Fibroblast of pulmonary artery (primary cell): ENCODE data around the gene ANK3.
A peak's percentile ranks its signal among the peaks of the same experiment; 100 is the strongest.

Source experiments
- DNase-seq: peaks from one replicate; pipeline ENCODE4 v3.0.0-alpha.2; 2010; ENCODE audit warnings: low read depth
- H3K4me3 ChIP-seq: replicated peaks from 2 replicates; pipeline ENCODE4 v1.5.1; 2011; ENCODE audit warnings: low read depth, mild to moderate bottlenecking, control low read depth, low read length, moderate library complexity
- CTCF ChIP-seq: IDR thresholded peaks from 2 replicates; pipeline ENCODE4 v1.5.1; 2011; ENCODE audit warnings: mild to moderate bottlenecking, control low read depth, low read length, inconsistent platforms; ENCODE audit errors: missing control alignments

The ANK3 gene

GRCh38 chr10:60130130-60130579, 259.5 kb downstream of the ANK3 start:
- TF ChIP-seq CTCF = no peak
- no peak for DNase-seq

GRCh38 chr10:60125895-60126294, 263.8 kb downstream of the ANK3 start:
- no peak for TF ChIP-seq CTCF
- no peak for DNase-seq
- H3K4me3 ChIP-seq = no peak overlapping the region

More at GRCh38 chr10:60130130-60130579, 259.5 kb downstream of the ANK3 start:
- H3K4me3 ChIP-seq = no peak overlapping the region

GRCh38 chr10:60124536-60124935, 265.1 kb downstream of the ANK3 start:
- no peak for TF ChIP-seq CTCF
- DNase-seq = no peak
- no peak overlapping the region for H3K4me3 ChIP-seq

GRCh38 chr10:60123668-60124067, 266.0 kb downstream of the ANK3 start:
- no peak for DNase-seq
- no peak overlapping the region for H3K4me3 ChIP-seq
- TF ChIP-seq CTCF = no peak

- no peak overlapping the region for H3K4me3 ChIP-seq
- TF ChIP-seq CTCF = no peak
- DNase-seq = peak; percentile 60
Measured at GRCh38 chr10:60123172-60123571, 266.5 kb downstream of the ANK3 start.

- no peak for DNase-seq
- no peak overlapping the region for H3K4me3 ChIP-seq
- TF ChIP-seq CTCF = no peak
Measured at GRCh38 chr10:60122190-60122589, 267.5 kb downstream of the ANK3 start.

- peak; percentile 89 for DNase-seq
- TF ChIP-seq CTCF = peak; percentile 66
Measured at GRCh38 chr10:60114765-60115586, 274.7 kb downstream of the ANK3 start.

More at GRCh38 chr10:60114765-60115586, 274.7 kb downstream of the ANK3 start:
- no peak overlapping the region for H3K4me3 ChIP-seq
